ENCODE data around the gene TCF21.

GRCh38 chr6:133891927-133892812 is 3.3 kb downstream of the TCF21 start:
- no peak for TF ChIP-seq CTCF (conservative IDR thresholded peaks at IDR 0.05; ENCODE audit: low read depth, low read length)
- TF ChIP-seq EZH2 (IDR thresholded peaks at IDR 0.05; ENCODE audit: borderline replicate concordance, low read depth, low read length, poor library complexity, severe bottlenecking), result peak; percentile 61

All from A673 (cell line).